AG09309 (cell line): ENCODE data around the gene CCDC82.
"Not testable (repeated sequence)": the region's sequence is repeated elsewhere in the genome, so short reads cannot be mapped to it uniquely, and the experiment has no call there.

Experiments
- DNase-seq: peaks from one replicate; pipeline ENCODE4 v3.0.0-alpha.2; 2010; ENCODE audit warnings: low read depth
- H3K4me3 ChIP-seq: 2 replicates; pipeline ENCODE4 v1.5.1; 2011; ENCODE audit warnings: mild to moderate bottlenecking, low read depth, low read length, moderate library complexity; ENCODE audit not compliant: control insufficient read depth
- CTCF ChIP-seq: IDR thresholded peaks from 2 replicates; pipeline ENCODE4 v1.5.1; 2011; ENCODE audit warnings: mild to moderate bottlenecking, low read depth, low read length, inconsistent platforms; ENCODE audit not compliant: insufficient read depth, control insufficient read depth; ENCODE audit errors: missing control alignments

Gene CCDC82

GRCh38 chr11:96389720-96390487 lies at the start of gene CCDC82, which contains the start of gene JRKL:
Gene CCDC82 (minus strand): TSS chr11:96389912. CDS start chr11:96384747, 5,165 bp downstream.
Gene JRKL (plus strand): TSS chr11:96390013. CDS start chr11:96390650, 637 bp downstream.
- peak; percentile 76 for DNase-seq
- no peak for TF ChIP-seq CTCF
- peak within 1 kb of the TSS; percentile 87 for H3K4me3 ChIP-seq

GRCh38 chr11:96432654-96433053 lies 42.9 kb upstream of the CCDC82 start:
- not testable (repeated sequence) for H3K4me3 ChIP-seq, DNase-seq

GRCh38 chr11:96430668-96431067 lies 41.0 kb upstream of the CCDC82 start:
- H3K4me3 ChIP-seq, result no peak overlapping the region
- no peak for DNase-seq
- TF ChIP-seq CTCF, result no peak

DNA sequence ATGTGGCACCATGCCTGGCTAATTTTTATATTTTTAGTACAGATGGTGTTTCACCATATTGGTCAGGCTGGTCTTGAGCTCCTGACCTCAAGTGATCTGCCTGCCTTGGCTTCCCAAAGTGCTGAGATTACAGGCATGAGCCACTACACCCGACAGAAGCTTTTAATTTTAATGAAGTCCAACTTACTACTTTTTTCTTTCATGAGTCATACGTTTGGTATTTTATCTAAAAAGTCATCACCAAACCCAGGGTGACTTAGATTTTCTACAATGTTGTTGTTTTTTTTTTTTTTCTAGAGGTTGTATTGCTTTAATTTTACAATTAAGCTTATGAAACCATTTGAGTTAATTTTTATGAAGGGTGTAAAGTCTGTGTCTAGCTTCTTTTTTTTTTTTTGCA lies 35.0 kb upstream of the CCDC82 start:
- no peak for TF ChIP-seq CTCF
- DNase-seq, result peak; percentile 48
- H3K4me3 ChIP-seq, result no peak overlapping the region

GRCh38 chr11:96413408-96413807 lies 23.7 kb upstream of the CCDC82 start:
- H3K4me3 ChIP-seq, result no peak overlapping the region
- no peak for TF ChIP-seq CTCF
- DNase-seq, result no peak

GRCh38 chr11:96412761-96413381 lies 23.2 kb upstream of the CCDC82 start:
- no peak for TF ChIP-seq CTCF
- H3K4me3 ChIP-seq, result no peak overlapping the region
- DNase-seq, result no peak

DNA sequence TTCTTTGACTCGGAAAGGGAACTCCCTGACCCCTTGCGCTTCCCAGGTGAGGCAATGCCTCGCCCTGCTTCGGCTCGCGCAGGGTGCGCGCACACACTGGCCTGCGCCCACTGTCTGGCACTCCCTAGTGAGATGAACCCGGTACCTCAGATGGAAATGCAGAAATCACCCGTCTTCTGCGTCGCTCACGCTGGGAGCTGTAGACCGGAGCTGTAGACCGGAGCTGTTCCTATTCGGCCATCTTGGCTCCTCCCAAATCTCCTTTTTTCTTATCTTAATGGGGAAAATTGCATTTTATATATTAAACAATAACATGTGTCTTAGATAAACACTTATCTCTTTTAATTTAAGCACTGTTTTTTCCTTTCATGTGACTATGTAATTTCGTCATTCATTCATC lies 21.7 kb upstream of the CCDC82 start:
- DNase-seq, H3K4me3 ChIP-seq: not testable (repeated sequence)
